Activated CD4-positive, CD25-positive, alpha-beta regulatory T cell (primary cell): Measurements from ENCODE around the gene BCHE.

Source experiments
- DNase-seq, 4 experiments: peaks; one replicate each; lab custom pipeline; 2025; lab: John Stamatoyannopoulos, UW

The BCHE gene

GRCh38 chr3:165749821-165750220, 87.4 kb downstream of the BCHE start:
- no peak for DNase-seq

DNA sequence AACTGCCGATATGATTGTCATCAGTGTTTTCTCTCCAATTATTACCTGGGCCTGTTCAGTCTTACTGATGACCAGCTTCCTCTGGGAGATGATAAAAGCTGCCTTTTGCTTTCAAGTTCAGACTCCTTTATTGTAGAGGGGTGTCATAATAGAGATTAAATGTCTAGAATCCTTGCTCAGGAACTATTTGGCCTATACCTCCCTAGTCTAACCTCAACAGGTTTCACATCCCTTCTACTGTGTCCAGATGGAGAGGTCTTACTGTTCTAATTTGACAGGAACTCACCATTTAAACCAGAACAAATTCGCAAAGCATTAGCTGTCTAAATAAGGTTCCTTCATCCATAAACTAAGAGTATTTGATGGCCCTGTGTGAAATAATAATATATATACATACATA, 88.0 kb downstream of the BCHE start:
- no peak for DNase-seq

DNA sequence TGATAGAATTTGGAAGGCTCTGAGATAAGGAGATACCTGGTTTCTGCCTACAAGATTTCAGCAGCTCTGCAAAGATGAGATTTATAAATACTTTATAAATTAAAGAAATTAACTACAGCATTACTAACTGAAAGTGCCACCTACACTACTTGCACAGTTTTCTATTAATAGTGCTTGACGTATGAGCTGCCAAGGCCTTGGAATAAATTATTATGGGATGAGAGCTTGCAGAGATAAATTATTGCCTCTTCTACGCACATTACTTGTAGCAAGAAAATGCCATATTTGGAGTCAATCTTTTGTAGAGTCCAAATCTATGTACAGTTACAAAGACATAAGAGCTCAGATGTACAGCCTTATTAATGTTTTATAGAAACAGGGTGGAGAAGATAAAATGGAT, 89.1 kb downstream of the BCHE start:
- DNase-seq: no peak

- no peak for DNase-seq
Measured at GRCh38 chr3:165746874-165747273, 90.3 kb downstream of the BCHE start.

- DNase-seq: no peak
Measured at GRCh38 chr3:165744025-165744424, 93.2 kb downstream of the BCHE start.

DNA sequence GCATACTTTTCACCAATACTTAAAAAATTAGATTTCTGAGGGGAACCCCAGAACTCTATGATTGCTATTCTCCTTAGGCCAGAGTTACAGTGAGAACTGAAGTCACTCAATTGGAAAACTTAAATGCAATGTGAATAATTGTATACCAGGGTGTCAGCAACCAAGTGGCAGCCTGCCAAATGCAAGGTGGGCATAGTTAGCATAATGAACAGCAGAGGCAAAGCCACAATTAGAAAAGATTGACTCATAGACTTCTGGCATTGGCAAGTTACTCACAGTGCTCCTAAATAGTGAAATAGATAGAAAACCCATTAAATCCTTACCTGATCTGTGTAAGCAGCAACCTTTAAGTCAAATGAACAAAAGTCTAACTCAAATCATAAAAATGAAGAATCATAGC, 94.9 kb downstream of the BCHE start:
- DNase-seq: no peak

DNA sequence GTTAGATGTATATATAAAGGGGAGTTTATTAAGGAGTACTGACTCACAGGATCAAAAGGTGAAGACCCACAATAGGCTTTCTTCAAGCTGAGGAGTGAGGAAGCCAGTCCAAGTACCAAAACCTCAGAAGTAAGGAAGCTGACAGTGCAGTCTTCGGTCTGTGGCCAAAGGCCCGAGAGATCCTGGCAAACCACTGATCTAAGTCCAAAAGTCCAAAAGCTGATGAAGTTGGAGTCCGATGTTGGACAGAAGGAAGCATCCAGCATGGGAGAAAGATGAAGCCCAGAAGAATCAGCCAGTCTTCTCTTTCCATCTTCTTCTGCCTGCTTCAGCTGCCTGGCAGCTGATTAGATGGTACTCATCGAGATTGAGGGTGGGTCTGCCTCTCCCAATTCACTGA, 107.5 kb downstream of the BCHE start:
- no peak for DNase-seq

DNA sequence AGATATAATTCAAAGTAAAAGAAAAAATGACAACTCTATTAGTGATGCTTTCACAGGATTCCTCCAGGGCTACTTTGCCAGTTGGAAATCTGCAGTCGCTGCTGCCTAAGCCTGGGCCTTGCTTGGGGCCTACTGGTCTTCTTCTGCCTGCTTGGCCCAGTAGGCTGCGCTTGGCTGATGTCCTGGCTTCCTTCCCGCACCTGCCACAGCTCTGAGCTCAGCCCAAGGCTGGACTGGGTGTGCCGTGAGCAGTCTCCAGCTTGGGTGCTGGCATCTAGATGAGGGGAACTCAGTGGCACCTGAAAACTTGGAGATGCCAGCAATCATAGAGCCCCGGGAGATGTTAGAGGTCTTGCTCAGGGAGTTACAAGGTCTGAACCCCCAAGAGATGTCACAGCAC, 108.3 kb downstream of the BCHE start:
- DNase-seq: no peak

DNA sequence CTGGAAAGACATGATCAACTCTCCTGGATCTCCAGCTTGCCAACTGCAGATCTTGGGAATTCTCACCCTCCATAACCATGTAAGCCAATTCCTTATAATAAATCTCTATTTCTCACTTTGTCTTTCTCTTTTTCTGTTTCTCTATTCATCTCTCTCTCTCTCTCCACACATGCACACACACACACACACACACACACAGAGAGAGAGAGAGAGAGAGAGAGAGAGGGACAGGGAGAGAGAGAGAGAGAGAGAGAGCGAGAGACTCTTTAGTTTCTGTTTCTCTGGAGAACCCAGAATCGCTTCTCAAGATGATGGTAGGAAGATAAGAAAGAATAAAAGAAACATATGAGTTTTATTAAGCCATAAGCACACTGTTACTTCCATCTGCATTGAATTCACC, 111.9 kb downstream of the BCHE start:
- no peak for DNase-seq
